A673 (cell line): Measurements from ENCODE around the gene PLEKHS1.

Source experiments
- CTCF ChIP-seq: fragments of 300-800, 200-600 bp; sonication (generic); conservative IDR thresholded peaks from 2 replicates; pipeline ENCODE4 v1.5.1; 2017; ENCODE audit warnings: low read depth, mild to moderate bottlenecking, antibody characterized with exemption, low read length, moderate library complexity, mixed read lengths
- EZH2 ChIP-seq: fragments of 200-600 bp; sonication (generic); IDR thresholded peaks from 2 replicates; pipeline ENCODE4 v1.6.1; 2017; ENCODE audit warnings: borderline replicate concordance, low read depth, mild to moderate bottlenecking, mixed read lengths, antibody characterized with exemption, low read length; ENCODE audit not compliant: poor library complexity, severe bottlenecking

GRCh38 chr10:113733635-113734034 lies 17.8 kb upstream of the PLEKHS1 start:
- TF ChIP-seq CTCF (no peak), EZH2 (no peak)
